ENCODE measurements around the gene PPP1R36.
A peak's percentile ranks its signal among the peaks of the same experiment; 100 is the strongest.
"Not testable (repeated sequence)": the region's sequence is repeated elsewhere in the genome, so short reads cannot be mapped to it uniquely, and the experiment has no call there.

The PPP1R36 gene

GRCh38 chr14:64566651-64567122, 16.9 kb downstream of the PPP1R36 start:
- no peak for DNase-seq (ENCODE audit: low spot score)

GRCh38 chr14:64569138-64569631, 19.4 kb downstream of the PPP1R36 start:
- DNase-seq (ENCODE audit: low spot score): no peak

- DNase-seq (ENCODE audit: low spot score): not testable (repeated sequence)
Measured at GRCh38 chr14:64569646-64570045, 19.9 kb downstream of the PPP1R36 start.

GRCh38 chr14:64572386-64573104, 22.8 kb downstream of the PPP1R36 start:
- DNase-seq (ENCODE audit: low spot score): no peak

GRCh38 chr14:64573109-64573508, 23.3 kb downstream of the PPP1R36 start:
- DNase-seq (ENCODE audit: low spot score): no peak

GRCh38 chr14:64574371-64575107, 24.8 kb downstream of the PPP1R36 start:
- no peak for DNase-seq (ENCODE audit: low spot score)

- DNase-seq (ENCODE audit: low spot score): no peak
Measured at GRCh38 chr14:64577211-64577610, 27.4 kb downstream of the PPP1R36 start.

- no peak for DNase-seq (ENCODE audit: low spot score)
Measured at GRCh38 chr14:64580467-64580866, 30.7 kb downstream of the PPP1R36 start.

GRCh38 chr14:64581363-64581762, 31.6 kb downstream of the PPP1R36 start:
- no peak for DNase-seq (ENCODE audit: low spot score)

- no peak for DNase-seq (ENCODE audit: low spot score)
Measured at GRCh38 chr14:64581817-64582216, 32.1 kb downstream of the PPP1R36 start.

GRCh38 chr14:64584190-64584589, 34.4 kb downstream of the PPP1R36 start:
- DNase-seq (ENCODE audit: low spot score): no peak

- DNase-seq (ENCODE audit: low spot score): no peak
Measured at GRCh38 chr14:64591809-64592208, 42.0 kb downstream of the PPP1R36 start.

GRCh38 chr14:64594438-64594837, 44.7 kb downstream of the PPP1R36 start:
- DNase-seq (ENCODE audit: low spot score): no peak

- peak; percentile 23 for DNase-seq (ENCODE audit: low spot score)
Measured at GRCh38 chr14:64598404-64598803, 48.6 kb downstream of the PPP1R36 start.

GRCh38 chr14:64601571-64601970, 51.8 kb downstream of the PPP1R36 start:
- DNase-seq (ENCODE audit: low spot score): no peak

GRCh38 chr14:64602826-64603225, 53.1 kb downstream of the PPP1R36 start:
- no peak for DNase-seq (ENCODE audit: low spot score)

GRCh38 chr14:64604001-64604400, 54.2 kb downstream of the PPP1R36 start:
- DNase-seq (ENCODE audit: low spot score): no peak

GRCh38 chr14:64604881-64605280, 55.1 kb downstream of the PPP1R36 start:
- DNase-seq (ENCODE audit: low spot score): no peak

GRCh38 chr14:64605926-64606685, 56.3 kb downstream of the PPP1R36 start:
- DNase-seq (ENCODE audit: low spot score): no peak

GRCh38 chr14:64610049-64610746, 60.4 kb downstream of the PPP1R36 start:
- no peak for DNase-seq (ENCODE audit: low spot score)

GRCh38 chr14:64611358-64612020, 61.7 kb downstream of the PPP1R36 start:
- DNase-seq (ENCODE audit: low spot score): no peak
